B cell (primary cell): Measurements from ENCODE around the gene TMEM106B. TPM values are rescaled to one million over a fixed set of nuclear protein-coding genes. Genes with fewer than 3 reads are reported as not detected.

Experiments
- ATAC-seq: fragments of 200-7000 bp; cut with Tn5 transposase; one replicate; pipeline ENCODE4 v1.10.0; 2021; ENCODE audit warnings: low read depth, mild to moderate bottlenecking, moderate number of reproducible peaks, moderate library complexity
- CTCF ChIA-PET: fragments of 350-600 bp; sonication (Branson Sonifier 250); formaldehyde crosslinking; loops from one replicate; lab custom pipeline; 2021; ENCODE audit warnings: antibody characterized with exemption, inconsistent platforms; lab: Charles Lee
- POLR2A ChIA-PET: fragments of 350-600 bp; sonication (Branson Sonifier 250); formaldehyde crosslinking; loops from one replicate; lab custom pipeline; 2021; ENCODE audit warnings: antibody characterized with exemption; lab: Charles Lee
- DNase-seq: peaks from one replicate; pipeline ENCODE4 v3.0.0; 2013
- H2AFZ ChIP-seq: 2 replicates; pipeline ENCODE4 v1.6.1; 2012; ENCODE audit warnings: mild to moderate bottlenecking, low read depth, low read length; ENCODE audit not compliant: insufficient read depth, poor library complexity, severe bottlenecking
- H3K27ac ChIP-seq, 2 donors: 1 replicate in 1 of 2; 2 replicates in 1 of 2; pipeline ENCODE4 v1.5.1; 2012 to 2013; ENCODE audit warnings: low read length in 2 of 2, mild to moderate bottlenecking in 2 of 2, moderate library complexity in 1 of 2
- H3K27me3 ChIP-seq, 4 experiments: fragments of 200-600 bp in 1 of 4; sonication (generic) in 1 of 4; replicated peaks in 1 of 4; 1 replicate in 2 of 4; 2 replicates in 2 of 4; pipeline versions ENCODE4 v1.6.1 to v1.7.0; 2013 to 2016; ENCODE audit warnings: low read length in 3 of 4, mild to moderate bottlenecking in 2 of 4, mixed read lengths in 1 of 4, moderate library complexity in 1 of 4; ENCODE audit not compliant: insufficient read depth in 4 of 4, control insufficient read depth in 3 of 4; ENCODE audit errors: control extremely low read depth in 1 of 4
- H3K36me3 ChIP-seq, 2 experiments: replicated peaks in 1 of 2; 1 replicate in 1 of 2; 2 replicates in 1 of 2; pipeline versions ENCODE4 v1.6.1 to v1.7.1; 2013; ENCODE audit warnings: low read length in 1 of 2; ENCODE audit not compliant: insufficient read depth in 2 of 2, control insufficient read depth in 1 of 2; ENCODE audit errors: control extremely low read depth in 1 of 2, extremely low read depth in 1 of 2
- H3K4me1 ChIP-seq, 2 donors: fragments of 200-600 bp in 1 of 2; sonication (generic) in 1 of 2; 1 replicate in 1 of 2; 2 replicates in 1 of 2; pipeline versions ENCODE4 v1.5.1 to v1.6.1; 2013 to 2017; ENCODE audit warnings: low read length in 2 of 2; ENCODE audit not compliant: control insufficient read depth in 2 of 2, insufficient read depth in 2 of 2
- H3K4me2 ChIP-seq: replicated peaks from 2 replicates; pipeline ENCODE3; 2012; ENCODE audit warnings: mild to moderate bottlenecking, low read depth, low read length; ENCODE audit not compliant: poor library complexity, severe bottlenecking
- H3K4me3 ChIP-seq, 5 experiments: fragments of 200-600 bp in 1 of 5; sonication (generic) in 1 of 5; 1 replicate in 3 of 5; 2 replicates in 2 of 5; pipeline versions ENCODE4 v1.5.1 to v1.7.0; 2011 to 2016; ENCODE audit warnings: low read length in 4 of 5, mild to moderate bottlenecking in 4 of 5, low read depth in 2 of 5, control low read depth in 1 of 5, moderate library complexity in 1 of 5; ENCODE audit not compliant: insufficient read depth in 1 of 5; ENCODE audit errors: control extremely low read depth in 1 of 5, extremely low read depth in 1 of 5
- H3K79me2 ChIP-seq: fragments of 200-600 bp; sonication (generic); one replicate; pipeline ENCODE4 v1.6.0; 2016; ENCODE audit warnings: low read length; ENCODE audit not compliant: control insufficient read depth, insufficient read depth
- H3K9ac ChIP-seq: fragments of 200-600 bp; sonication (generic); 2 replicates; pipeline ENCODE4 v1.6.1; 2017; ENCODE audit warnings: mild to moderate bottlenecking, low read length, moderate library complexity
- H3K9me3 ChIP-seq, 3 donors: one replicate each; pipeline versions ENCODE4 v1.6.1 to v1.7.1; 2013; ENCODE audit warnings: low read length in 2 of 3; ENCODE audit not compliant: control insufficient read depth in 2 of 3, insufficient read depth in 1 of 3; ENCODE audit errors: control extremely low read depth in 1 of 3
- H4K20me1 ChIP-seq: 2 replicates; pipeline ENCODE4 v1.6.0; 2012; ENCODE audit warnings: mild to moderate bottlenecking, low read length; ENCODE audit not compliant: insufficient read depth, control insufficient read depth, poor library complexity, severe bottlenecking
- H3K27ac Mint-ChIP-seq: one replicate; pipeline ENCODE4 v1.8.0; 2021; ENCODE audit warnings: mixed read lengths
- H3K27me3 Mint-ChIP-seq: one replicate; pipeline ENCODE4 v1.8.0; 2021; ENCODE audit warnings: mixed read lengths
- H3K4me1 Mint-ChIP-seq: one replicate; pipeline ENCODE4 v1.8.0; 2021; ENCODE audit warnings: mixed read lengths
- H3K4me3 Mint-ChIP-seq: one replicate; pipeline ENCODE4 v1.8.0; 2021; ENCODE audit warnings: mixed read lengths
- H3K9me3 Mint-ChIP-seq: one replicate; pipeline ENCODE4 v1.8.0; 2022; ENCODE audit warnings: mixed read lengths; ENCODE audit not compliant: insufficient read depth
- CTCF ChIP-seq: fragments of 200-600 bp; IDR thresholded peaks from one replicate; pipeline ENCODE4 v1.8.0; 2022; ENCODE audit warnings: antibody characterized with exemption, mild to moderate bottlenecking
- EZH2 ChIP-seq: IDR thresholded peaks from 2 replicates; pipeline ENCODE4 v1.6.1; 2012; ENCODE audit warnings: borderline replicate concordance, low read depth, mild to moderate bottlenecking, moderate library complexity, low read length; ENCODE audit not compliant: insufficient read depth, poor library complexity, severe bottlenecking
- WGBS: methylation state at CpG from one replicate; pipeline ENCODE4 v1.1.5; 2013; ENCODE audit warnings: missing lambda C conversion rate; ENCODE audit not compliant: insufficient coverage; 5-methylcytosine and 5-hydroxymethylcytosine counted together
- intact Hi-C: fragments of 100-400 bp; cut with micrococcal nuclease; formaldehyde crosslinking; loops from one replicate; pipeline ENCODE4 v1.10.0; 2022
- polyA minus RNA-seq: library from RNA; depleted of rRNA, polyadenylated mRNA; stranded (reverse); fragments of >200 nt; gene quantifications from 2 replicates; pipeline ENCODE4 v1.2.3, GENCODE V29; 2012
- polyA plus RNA-seq: library from polyadenylated mRNA; depleted of rRNA; stranded (reverse); fragments of >200 nt; gene quantifications from 2 replicates; pipeline ENCODE4 v1.2.3, GENCODE V29; 2012
- total RNA-seq, 2 donors: library from RNA; stranded (reverse); fragments of 120-200 nt in 1 of 2; gene quantifications; 1 replicate in 1 of 2; 2 replicates in 1 of 2; pipeline versions ENCODE4 v1.2.3 to v1.2.4, GENCODE V29; 2013 to 2022

Gene TMEM106B
- total RNA-seq = 28.3 and 30.2 TPM in 2 replicates
- 34.3 TPM for total RNA-seq (2013)
- 6.8 and 8.4 TPM in 2 replicates for polyA plus RNA-seq
- 10.5 and 14.6 TPM in 2 replicates for polyA minus RNA-seq

- TF ChIP-seq CTCF = no peak
- TF ChIP-seq EZH2 = no peak
- Mint-ChIP-seq H3K27me3 (peaks cover 19% of the 10 kb centered on the region), H3K4me3 (peak within 1 kb of the TSS; percentile 94), H3K27ac (peak within 1 kb of the TSS; percentile 95), H3K4me1 (peaks cover 26% of the 10 kb centered on the region), H3K9me3 (no peaks in the 10 kb centered on the region)
- intact Hi-C loops = loop anchor here (1.0 to 5.0 kb wide), 5 partner anchors 12 to 1274 kb away; partner anchors contain the start of gene ARL4A
- H3K27ac ChIP-seq = peak within 1 kb of the TSS; percentile 87 to 90
- DNase-seq = peak; percentile 97
- peaks cover 4% of the 10 kb centered on the region in 2 experiments for H3K36me3 ChIP-seq
- H3K9me3 ChIP-seq = no peaks in the 10 kb centered on the region
- ChIA-PET CTCF (interaction anchor here (1.1 to 1.4 kb wide), 4 partner anchors 47 to 476 kb away, joined by 3 to 5 read pairs (median 4); no protein-coding TSS in a partner anchor), POLR2A (interaction anchor here (0.6 to 1.0 kb wide), 3 partner anchors 8 to 1271 kb away, joined by 3 read pairs; a partner anchor contains a TSS)
- H3K79me2 ChIP-seq = peaks cover 40% of the 10 kb centered on the region
- peaks cover 11% of the 10 kb centered on the region for H4K20me1 ChIP-seq
- ATAC-seq = peak; percentile 90
- H3K4me1 ChIP-seq = peaks cover 12 to 13% of the 10 kb centered on the region in 2 donors
- peak within 1 kb of the TSS; percentile 94 for H2AFZ ChIP-seq
- WGBS = under 1% methylated on average over 62 of the region's 62 CpGs
- peak within 1 kb of the TSS; percentile 76 to 100 (median 82) for H3K4me3 ChIP-seq
- H3K9ac ChIP-seq = peak within 1 kb of the TSS; percentile 93
- peaks cover 0 to 4% (median 2%) of the 10 kb centered on the region in 4 experiments for H3K27me3 ChIP-seq
- peak within 1 kb of the TSS; percentile 80 for H3K4me2 ChIP-seq
These were observed at the start of gene TMEM106B for GRCh38 chr7:12211054-12211710. Gene TMEM106B (plus strand): TSS chr7:12211294. CDS start chr7:12214811, 3,517 bp downstream.
